ENCODE measurements around the gene CENPI.

DNA sequence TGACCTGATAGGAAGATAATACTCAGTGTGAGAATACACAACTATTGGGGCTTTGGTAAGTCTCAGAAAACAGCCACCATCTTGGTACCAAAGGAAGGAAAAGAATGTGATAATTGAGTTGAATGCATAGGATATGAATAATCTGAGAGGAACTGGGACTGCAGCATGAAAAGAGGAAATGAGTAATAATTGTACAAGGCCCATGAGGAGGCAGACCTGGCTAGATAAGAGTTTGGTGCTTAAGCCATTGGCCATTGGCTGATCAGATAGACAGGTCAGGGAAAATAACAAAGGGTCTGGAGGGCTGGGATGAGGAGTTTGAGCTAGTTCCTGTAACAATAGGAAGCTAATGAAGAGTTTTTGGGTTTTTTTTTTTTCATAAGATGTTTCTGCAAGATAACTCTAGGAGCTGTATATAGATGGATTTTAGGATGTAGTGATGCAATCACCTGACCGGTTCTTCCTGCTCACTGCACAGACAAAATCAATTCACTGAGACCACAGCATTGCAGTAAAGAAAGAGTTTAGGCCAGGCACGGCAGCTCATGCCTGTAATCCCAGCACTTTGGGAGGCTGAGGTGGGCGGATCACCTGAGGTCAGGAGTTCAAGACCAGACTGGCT, 40.8 kb upstream of the CENPI start:
- TF ChIP-seq, protein P1, sequence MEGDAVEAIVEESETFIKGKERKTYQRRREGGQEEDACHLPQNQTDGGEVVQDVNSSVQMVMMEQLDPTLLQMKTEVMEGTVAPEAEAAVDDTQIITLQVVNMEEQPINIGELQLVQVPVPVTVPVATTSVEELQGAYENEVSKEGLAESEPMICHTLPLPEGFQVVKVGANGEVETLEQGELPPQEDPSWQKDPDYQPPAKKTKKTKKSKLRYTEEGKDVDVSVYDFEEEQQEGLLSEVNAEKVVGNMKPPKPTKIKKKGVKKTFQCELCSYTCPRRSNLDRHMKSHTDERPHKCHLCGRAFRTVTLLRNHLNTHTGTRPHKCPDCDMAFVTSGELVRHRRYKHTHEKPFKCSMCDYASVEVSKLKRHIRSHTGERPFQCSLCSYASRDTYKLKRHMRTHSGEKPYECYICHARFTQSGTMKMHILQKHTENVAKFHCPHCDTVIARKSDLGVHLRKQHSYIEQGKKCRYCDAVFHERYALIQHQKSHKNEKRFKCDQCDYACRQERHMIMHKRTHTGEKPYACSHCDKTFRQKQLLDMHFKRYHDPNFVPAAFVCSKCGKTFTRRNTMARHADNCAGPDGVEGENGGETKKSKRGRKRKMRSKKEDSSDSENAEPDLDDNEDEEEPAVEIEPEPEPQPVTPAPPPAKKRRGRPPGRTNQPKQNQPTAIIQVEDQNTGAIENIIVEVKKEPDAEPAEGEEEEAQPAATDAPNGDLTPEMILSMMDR (IDR thresholded peaks at IDR 0.05), result no peak
- peak; percentile 44; the same call in 1 of the 2 replicates for TF ChIP-seq FOSL2 (IDR thresholded peaks at IDR 0.05; ENCODE audit: borderline replicate concordance, low read depth)
- TF ChIP-seq, protein P2, sequence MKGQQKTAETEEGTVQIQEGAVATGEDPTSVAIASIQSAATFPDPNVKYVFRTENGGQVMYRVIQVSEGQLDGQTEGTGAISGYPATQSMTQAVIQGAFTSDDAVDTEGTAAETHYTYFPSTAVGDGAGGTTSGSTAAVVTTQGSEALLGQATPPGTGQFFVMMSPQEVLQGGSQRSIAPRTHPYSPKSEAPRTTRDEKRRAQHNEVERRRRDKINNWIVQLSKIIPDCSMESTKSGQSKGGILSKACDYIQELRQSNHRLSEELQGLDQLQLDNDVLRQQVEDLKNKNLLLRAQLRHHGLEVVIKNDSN (IDR thresholded peaks at IDR 0.05; ENCODE audit: borderline replicate concordance, low read depth), result no peak
- TF ChIP-seq, protein P3, sequence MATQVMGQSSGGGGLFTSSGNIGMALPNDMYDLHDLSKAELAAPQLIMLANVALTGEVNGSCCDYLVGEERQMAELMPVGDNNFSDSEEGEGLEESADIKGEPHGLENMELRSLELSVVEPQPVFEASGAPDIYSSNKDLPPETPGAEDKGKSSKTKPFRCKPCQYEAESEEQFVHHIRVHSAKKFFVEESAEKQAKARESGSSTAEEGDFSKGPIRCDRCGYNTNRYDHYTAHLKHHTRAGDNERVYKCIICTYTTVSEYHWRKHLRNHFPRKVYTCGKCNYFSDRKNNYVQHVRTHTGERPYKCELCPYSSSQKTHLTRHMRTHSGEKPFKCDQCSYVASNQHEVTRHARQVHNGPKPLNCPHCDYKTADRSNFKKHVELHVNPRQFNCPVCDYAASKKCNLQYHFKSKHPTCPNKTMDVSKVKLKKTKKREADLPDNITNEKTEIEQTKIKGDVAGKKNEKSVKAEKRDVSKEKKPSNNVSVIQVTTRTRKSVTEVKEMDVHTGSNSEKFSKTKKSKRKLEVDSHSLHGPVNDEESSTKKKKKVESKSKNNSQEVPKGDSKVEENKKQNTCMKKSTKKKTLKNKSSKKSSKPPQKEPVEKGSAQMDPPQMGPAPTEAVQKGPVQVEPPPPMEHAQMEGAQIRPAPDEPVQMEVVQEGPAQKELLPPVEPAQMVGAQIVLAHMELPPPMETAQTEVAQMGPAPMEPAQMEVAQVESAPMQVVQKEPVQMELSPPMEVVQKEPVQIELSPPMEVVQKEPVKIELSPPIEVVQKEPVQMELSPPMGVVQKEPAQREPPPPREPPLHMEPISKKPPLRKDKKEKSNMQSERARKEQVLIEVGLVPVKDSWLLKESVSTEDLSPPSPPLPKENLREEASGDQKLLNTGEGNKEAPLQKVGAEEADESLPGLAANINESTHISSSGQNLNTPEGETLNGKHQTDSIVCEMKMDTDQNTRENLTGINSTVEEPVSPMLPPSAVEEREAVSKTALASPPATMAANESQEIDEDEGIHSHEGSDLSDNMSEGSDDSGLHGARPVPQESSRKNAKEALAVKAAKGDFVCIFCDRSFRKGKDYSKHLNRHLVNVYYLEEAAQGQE (IDR thresholded peaks at IDR 0.05; ENCODE audit: low read depth, low read length), result no peak
- TF ChIP-seq, protein P4, sequence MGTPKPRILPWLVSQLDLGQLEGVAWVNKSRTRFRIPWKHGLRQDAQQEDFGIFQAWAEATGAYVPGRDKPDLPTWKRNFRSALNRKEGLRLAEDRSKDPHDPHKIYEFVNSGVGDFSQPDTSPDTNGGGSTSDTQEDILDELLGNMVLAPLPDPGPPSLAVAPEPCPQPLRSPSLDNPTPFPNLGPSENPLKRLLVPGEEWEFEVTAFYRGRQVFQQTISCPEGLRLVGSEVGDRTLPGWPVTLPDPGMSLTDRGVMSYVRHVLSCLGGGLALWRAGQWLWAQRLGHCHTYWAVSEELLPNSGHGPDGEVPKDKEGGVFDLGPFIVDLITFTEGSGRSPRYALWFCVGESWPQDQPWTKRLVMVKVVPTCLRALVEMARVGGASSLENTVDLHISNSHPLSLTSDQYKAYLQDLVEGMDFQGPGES (IDR thresholded peaks at IDR 0.05; ENCODE audit: low read depth, low read length), result no peak
- no peak for TF ChIP-seq MXI1 (IDR thresholded peaks at IDR 0.05; ENCODE audit: low read depth, low read length)
- TF ChIP-seq SIN3A (IDR thresholded peaks at IDR 0.05; ENCODE audit: borderline replicate concordance, low read depth, low read length), result no peak
- TF ChIP-seq YY1 (IDR thresholded peaks at IDR 0.05; ENCODE audit: low read depth), result peak; percentile 49; the same call in 1 of the 2 replicates
- TF ChIP-seq JUND (IDR thresholded peaks at IDR 0.05), result no peak
- TF ChIP-seq TCF12 (IDR thresholded peaks at IDR 0.05), result 0 out of 2 replicates have a peak, but pooled peaks have one; percentile 17
- TF ChIP-seq FOXJ3 (CRISPR knock-in tag; IDR thresholded peaks at IDR 0.05), result no peak
- TF ChIP-seq EZH2phosphoT487 (IDR thresholded peaks at IDR 0.05; ENCODE audit: borderline replicate concordance, low read depth), result no peak
